K562 (cell line): ENCODE data around the gene SIGLEC15. TPM values are rescaled to one million over a fixed set of nuclear protein-coding genes. Genes with fewer than 3 reads are reported as not detected.

Experiments used
- ATAC-seq: fragments of 200-7000 bp; cut with Tn5 transposase; 3 replicates; pipeline ENCODE4 v1.9.1; 2020; ENCODE audit warnings: moderate library complexity
- BruUV-seq: library from RNA; stranded (reverse); fragments of 400-500 nt; replicated peaks from 2 replicates; lab custom pipeline; 2021; lab: Mats Ljungman, UMichigan
- CTCF ChIA-PET: fragments of 300-600 bp; formaldehyde crosslinking; extraction: SDS; loops from one replicate; lab custom pipeline; 2021; ENCODE audit warnings: low intra/inter-chr PET ratio; lab: Yijun Ruan, JAX
- POLR2A ChIA-PET: fragments of 300-600, 350-650 bp; sonication (Branson Sonifier 250); formaldehyde crosslinking; extraction: SDS; loops from one replicate; lab custom pipeline; 2021; ENCODE audit warnings: antibody characterized with exemption, inconsistent platforms; lab: Yijun Ruan, JAX
- DNase-seq, 4 experiments: peaks; one replicate each; pipeline versions ENCODE4 v3.0.0 to v3.0.0-alpha.2; 2011 to 2018; ENCODE audit warnings: low spot score in 3 of 4, mixed read lengths in 3 of 4; ENCODE audit errors: extremely low read depth in 1 of 4
- FAIRE-seq: peaks from 2 replicates; lab custom pipeline; 2011; peaks lifted over from hg19 to GRCh38; lab: Jason Lieb, UNC
- H2AFZ ChIP-seq: 2 replicates; pipeline ENCODE4 v1.6.0; 2011; ENCODE audit warnings: low read depth, low read length, control low read depth, inconsistent platforms
- H3K27ac ChIP-seq: fragments of 200-600 bp; 3 replicates; pipeline ENCODE4 v1.8.0; 2011; ENCODE audit warnings: low read depth, mild to moderate bottlenecking, control low read depth, inconsistent platforms, low read length, moderate library complexity, mixed read lengths; ENCODE audit errors: extremely low read depth
- H3K27me3 ChIP-seq, 2 experiments: fragments of 300-600 bp in 1 of 2; 2 replicates in 1 of 2; 3 replicates in 1 of 2; pipeline versions ENCODE4 v1.6.0 to v1.8.0; 2011; ENCODE audit warnings: inconsistent platforms in 2 of 2, low read length in 2 of 2, mild to moderate bottlenecking in 1 of 2, mixed read lengths in 1 of 2, moderate library complexity in 1 of 2; ENCODE audit not compliant: control insufficient read depth in 2 of 2, insufficient read depth in 2 of 2
- H3K36me3 ChIP-seq: fragments of 300-600 bp; 3 replicates; pipeline ENCODE4 v1.8.0; 2011; ENCODE audit warnings: mild to moderate bottlenecking, low read length, inconsistent platforms; ENCODE audit not compliant: control insufficient read depth, insufficient read depth
- H3K4me1 ChIP-seq, 2 experiments: fragments of 200-600 bp in 1 of 2; replicated peaks in 1 of 2; 2 replicates in 1 of 2; 3 replicates in 1 of 2; pipeline versions ENCODE4 v1.5.1 to v1.8.0; 2011; ENCODE audit warnings: inconsistent platforms in 2 of 2, low read length in 2 of 2, mild to moderate bottlenecking in 1 of 2, mixed read lengths in 1 of 2, moderate library complexity in 1 of 2; ENCODE audit not compliant: control insufficient read depth in 2 of 2, insufficient read depth in 2 of 2
- H3K4me2 ChIP-seq: 2 replicates; pipeline ENCODE4 v1.6.1; 2011; ENCODE audit warnings: low read length, control low read depth, inconsistent platforms, mixed read lengths; ENCODE audit not compliant: insufficient read depth
- H3K4me3 ChIP-seq: fragments of 200-600 bp; sonication (generic), shearing (Covaris generic); 2 replicates; pipeline ENCODE4 v1.5.1; 2016; ENCODE audit warnings: control low read depth, inconsistent platforms
- H3K79me2 ChIP-seq: fragments of 200-600 bp; 3 replicates; pipeline ENCODE4 v1.8.0; 2011; ENCODE audit warnings: low read length, inconsistent platforms; ENCODE audit not compliant: control insufficient read depth, insufficient read depth
- H3K9ac ChIP-seq, 2 experiments: 2 replicates each; pipeline versions ENCODE4 v1.6.0 to v1.6.1; 2011; ENCODE audit warnings: low read depth in 2 of 2, low read length in 2 of 2, control low read depth in 1 of 2, inconsistent platforms in 1 of 2, mild to moderate bottlenecking in 1 of 2, mixed read lengths in 1 of 2; ENCODE audit not compliant: insufficient read depth in 1 of 2
- H3K9me1 ChIP-seq: one replicate; pipeline ENCODE4 v1.6.0; 2011; ENCODE audit warnings: inconsistent platforms, mild to moderate bottlenecking, low read length, moderate library complexity; ENCODE audit not compliant: control insufficient read depth, insufficient read depth
- H3K9me3 ChIP-seq: replicated peaks from 2 replicates; pipeline ENCODE4 v1.5.1; 2011; ENCODE audit warnings: low read depth, low read length, inconsistent platforms; ENCODE audit not compliant: control insufficient read depth, insufficient read depth
- H4K20me1 ChIP-seq: replicated peaks from 2 replicates; pipeline ENCODE4 v1.6.1; 2011; ENCODE audit warnings: low read length, inconsistent platforms, mixed read lengths; ENCODE audit not compliant: control insufficient read depth, insufficient read depth
- HMBOX1 ChIP-seq: sonication (generic); IDR thresholded peaks from 2 replicates; pipeline ENCODE4 v1.6.1; 2016
- MAZ ChIP-seq, 2 experiments: fragments of 450-650 bp in 1 of 2; sonication (generic) in 1 of 2; formaldehyde crosslinking; IDR thresholded peaks in 1 of 2; conservative IDR thresholded peaks in 1 of 2; 2 replicates each; pipeline versions ENCODE4 v1.4.0 to v1.5.0; 2020; ENCODE audit warnings: mild to moderate bottlenecking in 1 of 2, missing genetic modification reagents in 1 of 2
- ZNF507 ChIP-seq: conservative IDR thresholded peaks from 2 replicates; pipeline ENCODE4 v1.6.1; 2017; ENCODE audit warnings: missing genetic modification characterization, missing compliant biosample characterization
- WGBS: fragments of 100-300 bp; shearing (Covaris generic); methylation state at CpG from one replicate; pipeline ENCODE4 v1.1.6; 2016; ENCODE audit warnings: low coverage, mixed read lengths; ENCODE audit not compliant: insufficient coverage; ENCODE audit errors: missing lambda C conversion rate; 5-methylcytosine and 5-hydroxymethylcytosine counted together
- in situ Hi-C: fragments of 300-500 bp; cut with MboI; formaldehyde crosslinking; loops from 4 replicates; pipeline ENCODE4 v1.15.0; 2018; ENCODE audit warnings: inconsistent platforms, mixed read lengths
- intact Hi-C: fragments of 100-400 bp; cut with micrococcal nuclease; formaldehyde crosslinking; loops from 2 replicates; pipeline ENCODE4 v1.14.2; 2022
- polyA plus RNA-seq, 8 experiments: library from polyadenylated mRNA; depleted of rRNA in 4 of 8; stranded (reverse) in 5 of 8; unstranded in 3 of 8; fragments of >200 nt; fragmentation: Nextera tagmentation in 2 of 8; fragmentation: Illumina TruSeq in 1 of 8; extraction: Ambion mirVana in 2 of 8; extraction: Trizol in 1 of 8; gene quantifications; 2 replicates each; pipeline versions ENCODE4 v1.2.1 to v1.2.3, GENCODE V29; 2011 to 2014; ENCODE audit warnings: inconsistent platforms in 1 of 8, missing spikeins in 1 of 8
- total RNA-seq, 7 experiments: library from RNA; depleted of rRNA in 6 of 7; stranded (reverse); fragments of >200 nt in 6 of 7; fragmentation: Illumina TruSeq in 2 of 7; extraction: Trizol in 2 of 7; gene quantifications; 2 replicates each; pipeline versions ENCODE4 v1.2.1 to v1.2.3, GENCODE V29; 2011 to 2021; ENCODE audit warnings: low replicate concordance in 1 of 7

The SIGLEC15 gene
- total and polyA plus RNA-seq, 9 of the 15 experiments (the other 6 are each of a cell fraction or from before 2014, with no cell fraction given): not detected

- Histone ChIP-seq H3K4me2 (no peak overlapping the region), H3K27ac (no peak overlapping the region), H3K36me3 (no peaks in the 10 kb centered on the region), H3K9ac (no peak overlapping the region), H3K79me2 (no peaks in the 10 kb centered on the region), H2AFZ (no peak overlapping the region), H3K9me1 (no peaks in the 10 kb centered on the region), H3K9me3 (no peaks in the 10 kb centered on the region), H4K20me1 (no peaks in the 10 kb centered on the region), H3K27me3 (no peaks in the 10 kb centered on the region), H3K4me3 (no peak overlapping the region), H3K4me1 (no peaks in the 10 kb centered on the region)
- POLR2A ChIA-PET: no interaction called here
- no peak for TF ChIP-seq MAZ (CRISPR knock-in tag; conservative IDR thresholded peaks at IDR 0.05 in 1 of 2, IDR thresholded peaks at IDR 0.05 in 1 of 2)
- no peak for TF ChIP-seq HMBOX1
- TF ChIP-seq ZNF507 (tag): no peak
- CTCF ChIA-PET: no interaction called here
- intact Hi-C loops: no loop called here
- WGBS: 2% methylated on average over 5 of the region's 5 CpGs
- FAIRE-seq: no peak
- in situ Hi-C loops: no loop called here
- DNase-seq: no peak
- no peak for ATAC-seq
- BruUV-seq: no TSS peak
Measured at GRCh38 chr18:45792506-45793263, 32.8 kb upstream of the SIGLEC15 start.
